ENCODE data around the gene CCDC7.

GRCh38 chr10:32680803-32681557 is 235.0 kb downstream of the CCDC7 start:
- TF ChIP-seq, protein P1, sequence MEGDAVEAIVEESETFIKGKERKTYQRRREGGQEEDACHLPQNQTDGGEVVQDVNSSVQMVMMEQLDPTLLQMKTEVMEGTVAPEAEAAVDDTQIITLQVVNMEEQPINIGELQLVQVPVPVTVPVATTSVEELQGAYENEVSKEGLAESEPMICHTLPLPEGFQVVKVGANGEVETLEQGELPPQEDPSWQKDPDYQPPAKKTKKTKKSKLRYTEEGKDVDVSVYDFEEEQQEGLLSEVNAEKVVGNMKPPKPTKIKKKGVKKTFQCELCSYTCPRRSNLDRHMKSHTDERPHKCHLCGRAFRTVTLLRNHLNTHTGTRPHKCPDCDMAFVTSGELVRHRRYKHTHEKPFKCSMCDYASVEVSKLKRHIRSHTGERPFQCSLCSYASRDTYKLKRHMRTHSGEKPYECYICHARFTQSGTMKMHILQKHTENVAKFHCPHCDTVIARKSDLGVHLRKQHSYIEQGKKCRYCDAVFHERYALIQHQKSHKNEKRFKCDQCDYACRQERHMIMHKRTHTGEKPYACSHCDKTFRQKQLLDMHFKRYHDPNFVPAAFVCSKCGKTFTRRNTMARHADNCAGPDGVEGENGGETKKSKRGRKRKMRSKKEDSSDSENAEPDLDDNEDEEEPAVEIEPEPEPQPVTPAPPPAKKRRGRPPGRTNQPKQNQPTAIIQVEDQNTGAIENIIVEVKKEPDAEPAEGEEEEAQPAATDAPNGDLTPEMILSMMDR (IDR thresholded peaks at IDR 0.05) = no peak
- no peak for TF ChIP-seq POLR2A (IDR thresholded peaks at IDR 0.05)
